GM06990 (cell line): Measurements from ENCODE around the gene TPRG1.
A peak's percentile ranks its signal among the peaks of the same experiment; 100 is the strongest.

Experiments
- DNase-seq: peaks from one replicate; pipeline ENCODE4 v3.0.0-alpha.2; 2011; ENCODE audit not compliant: insufficient read length; ENCODE audit errors: extremely low read depth
- H3K27me3 ChIP-seq: replicated peaks from 2 replicates; pipeline ENCODE4 v1.6.0; 2011; ENCODE audit warnings: low read length; ENCODE audit not compliant: control insufficient read depth, insufficient read depth
- H3K36me3 ChIP-seq: 2 replicates; pipeline ENCODE4 v1.5.1; 2011; ENCODE audit warnings: low read length; ENCODE audit not compliant: control insufficient read depth, insufficient read depth
- H3K4me3 ChIP-seq: replicated peaks from 2 replicates; pipeline ENCODE4 v1.5.1; 2011; ENCODE audit warnings: low read depth, mild to moderate bottlenecking, control low read depth, low read length
- TF ChIP-seq, protein P1 (sequence below): IDR thresholded peaks from 2 replicates; pipeline ENCODE4 v1.5.1; 2011; ENCODE audit warnings: low read length, control low read depth, mild to moderate bottlenecking, inconsistent platforms; ENCODE audit not compliant: insufficient read depth, poor library complexity, severe bottlenecking

The TPRG1 gene

DNA sequence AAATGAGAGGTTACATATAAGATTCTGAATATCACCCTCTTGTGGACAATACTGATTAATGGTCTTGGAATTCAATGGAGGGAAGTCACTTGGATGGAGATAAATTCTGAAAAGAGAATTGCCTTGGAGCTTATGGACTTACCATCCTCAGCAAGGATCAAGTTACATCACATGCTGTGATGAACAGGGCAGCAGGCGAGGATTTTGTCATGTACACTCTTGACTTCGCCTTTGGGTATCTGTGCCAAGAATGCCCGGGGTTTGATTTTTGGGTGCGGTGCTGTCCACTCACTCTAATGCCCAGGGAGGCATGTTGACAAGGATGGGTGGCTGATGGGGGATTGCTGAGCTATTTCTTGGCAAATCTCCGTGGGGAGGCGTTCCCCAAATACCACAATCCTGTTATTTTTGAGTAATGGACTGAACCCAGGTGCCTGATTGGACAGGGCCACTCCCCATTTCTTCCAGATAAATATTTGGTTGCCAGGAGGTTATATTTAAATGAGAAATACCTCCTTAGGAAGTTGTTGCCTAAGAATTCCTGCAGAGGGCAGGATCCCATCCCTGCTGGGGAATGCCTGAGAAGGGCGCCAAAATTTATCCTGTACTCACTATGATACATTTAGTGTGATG is 96.3 kb downstream of the TPRG1 start:
- no peak for DNase-seq
- no peak overlapping the region for H3K4me3 ChIP-seq
- TF ChIP-seq, protein P1, sequence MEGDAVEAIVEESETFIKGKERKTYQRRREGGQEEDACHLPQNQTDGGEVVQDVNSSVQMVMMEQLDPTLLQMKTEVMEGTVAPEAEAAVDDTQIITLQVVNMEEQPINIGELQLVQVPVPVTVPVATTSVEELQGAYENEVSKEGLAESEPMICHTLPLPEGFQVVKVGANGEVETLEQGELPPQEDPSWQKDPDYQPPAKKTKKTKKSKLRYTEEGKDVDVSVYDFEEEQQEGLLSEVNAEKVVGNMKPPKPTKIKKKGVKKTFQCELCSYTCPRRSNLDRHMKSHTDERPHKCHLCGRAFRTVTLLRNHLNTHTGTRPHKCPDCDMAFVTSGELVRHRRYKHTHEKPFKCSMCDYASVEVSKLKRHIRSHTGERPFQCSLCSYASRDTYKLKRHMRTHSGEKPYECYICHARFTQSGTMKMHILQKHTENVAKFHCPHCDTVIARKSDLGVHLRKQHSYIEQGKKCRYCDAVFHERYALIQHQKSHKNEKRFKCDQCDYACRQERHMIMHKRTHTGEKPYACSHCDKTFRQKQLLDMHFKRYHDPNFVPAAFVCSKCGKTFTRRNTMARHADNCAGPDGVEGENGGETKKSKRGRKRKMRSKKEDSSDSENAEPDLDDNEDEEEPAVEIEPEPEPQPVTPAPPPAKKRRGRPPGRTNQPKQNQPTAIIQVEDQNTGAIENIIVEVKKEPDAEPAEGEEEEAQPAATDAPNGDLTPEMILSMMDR = no peak
- H3K36me3 ChIP-seq = no peaks in the 10 kb centered on the region
- no peaks in the 10 kb centered on the region for H3K27me3 ChIP-seq

DNA sequence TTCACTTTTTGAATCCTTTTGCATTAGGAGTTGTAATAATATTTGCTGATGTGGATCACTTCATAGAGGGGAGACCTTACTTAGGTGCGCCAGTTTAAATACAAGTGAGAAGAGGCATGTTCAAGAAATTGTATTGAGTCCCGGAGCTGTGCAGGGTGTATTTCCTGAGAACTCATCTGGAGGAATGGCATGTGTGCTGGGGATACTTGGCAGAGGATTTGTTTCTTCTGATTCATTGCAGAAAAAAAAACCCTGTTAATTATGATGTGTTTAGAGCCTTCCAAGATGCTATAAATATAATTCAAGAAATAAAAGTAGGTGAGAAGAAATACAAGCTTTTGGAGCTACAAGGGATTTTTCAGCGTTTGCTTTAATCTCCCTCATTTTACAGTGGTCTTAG is 97.6 kb downstream of the TPRG1 start:
- DNase-seq = no peak
- Histone ChIP-seq H3K4me3 (no peak overlapping the region), H3K27me3 (no peaks in the 10 kb centered on the region), H3K36me3 (no peaks in the 10 kb centered on the region)
- TF ChIP-seq, protein P1 = no peak

DNA sequence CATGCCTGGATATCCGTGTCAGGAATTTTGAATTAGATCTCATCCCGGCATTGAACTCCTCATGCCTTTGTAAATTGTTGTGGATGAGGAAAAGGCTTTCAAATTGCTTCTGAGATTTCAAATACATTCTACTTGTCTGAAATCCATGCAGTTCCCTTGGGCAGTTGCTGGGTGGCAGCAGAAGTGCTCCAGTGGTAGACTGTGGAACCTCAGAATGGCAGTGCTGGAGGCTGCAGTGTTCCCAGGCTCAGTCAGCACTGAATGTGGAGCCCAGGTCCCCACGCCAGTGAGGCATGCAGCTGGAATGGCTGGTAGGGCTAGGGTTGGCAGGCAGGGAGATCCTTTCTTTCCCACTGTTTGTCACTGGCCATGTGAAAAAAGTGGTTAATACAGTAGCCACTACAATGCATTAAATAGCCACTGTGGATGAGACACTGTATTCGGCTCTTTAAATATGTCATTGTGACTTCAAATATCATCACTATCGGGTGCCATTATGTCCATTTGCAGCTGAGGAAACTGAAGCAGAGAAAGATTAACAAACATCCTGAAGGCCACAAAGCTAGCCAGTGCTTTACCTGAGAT is 98.6 kb downstream of the TPRG1 start:
- no peaks in the 10 kb centered on the region for H3K27me3 ChIP-seq
- no peaks in the 10 kb centered on the region for H3K36me3 ChIP-seq
- DNase-seq = no peak
- TF ChIP-seq, protein P1 = peak; percentile 85
- no peak overlapping the region for H3K4me3 ChIP-seq

DNA sequence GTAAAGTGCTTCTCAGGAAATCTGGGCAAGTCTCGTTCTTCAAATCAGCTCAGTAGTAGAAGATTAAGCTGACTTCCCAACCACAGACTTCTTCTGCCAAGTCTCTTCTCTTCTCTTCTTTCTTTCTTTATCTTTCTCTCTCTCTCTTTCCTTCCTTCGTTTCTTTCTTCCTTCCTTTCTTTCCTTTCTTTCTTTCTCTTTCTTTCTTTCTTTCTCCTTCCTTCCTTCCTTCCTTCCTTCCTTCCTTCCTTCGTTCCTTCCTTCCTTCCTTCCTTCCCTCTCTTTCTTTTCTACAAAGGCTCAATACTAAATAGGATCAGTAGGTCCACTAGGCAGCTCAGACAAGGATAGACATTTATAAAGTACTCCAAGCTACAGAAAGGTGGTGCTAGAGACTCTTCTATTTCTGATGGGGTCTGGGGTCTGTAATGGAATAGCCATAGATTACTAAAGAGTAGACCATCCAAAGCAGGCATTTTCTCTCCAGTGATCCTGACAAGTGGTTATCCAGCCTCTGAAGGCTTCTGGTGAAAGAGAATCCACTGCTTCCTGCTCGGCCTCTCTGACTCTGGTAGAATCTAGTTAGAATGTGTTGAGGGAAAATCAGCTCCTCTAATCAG is 100.8 kb downstream of the TPRG1 start:
- no peak for DNase-seq
- H3K36me3 ChIP-seq = no peaks in the 10 kb centered on the region
- no peak overlapping the region for H3K4me3 ChIP-seq
- H3K27me3 ChIP-seq = no peaks in the 10 kb centered on the region
- TF ChIP-seq, protein P1 = peak; percentile 51

DNA sequence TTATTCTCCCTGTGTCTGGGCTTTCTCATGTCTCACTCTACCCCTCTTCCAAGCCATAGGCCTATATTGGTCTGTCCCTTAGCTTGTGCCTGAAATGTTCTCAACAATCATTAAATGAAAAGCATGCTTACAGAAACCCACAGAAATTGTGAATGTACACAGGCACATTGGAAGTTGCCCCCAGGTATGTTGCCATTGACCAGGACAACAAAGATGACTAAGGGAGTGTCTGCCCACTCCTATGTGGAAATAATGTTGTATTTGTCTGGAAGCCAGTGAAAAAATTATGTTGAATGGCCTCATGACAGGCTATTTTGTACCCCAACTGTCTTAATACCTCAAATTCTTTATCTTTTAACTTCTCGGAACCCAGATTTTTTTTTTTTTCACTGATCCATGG is 102.0 kb downstream of the TPRG1 start:
- Histone ChIP-seq H3K4me3 (no peak overlapping the region), H3K36me3 (no peaks in the 10 kb centered on the region), H3K27me3 (no peaks in the 10 kb centered on the region)
- TF ChIP-seq, protein P1 = no peak
- no peak for DNase-seq
